Activated CD8-positive, alpha-beta memory T cell treated with anti-CD3 and anti-CD28 coated beads for 48 hours (primary cell): Measurements from ENCODE around the gene NGRN.
"Not testable (repeated sequence)": the region's sequence is repeated elsewhere in the genome, so short reads cannot be mapped to it uniquely, and the experiment has no call there.

Experiments
- DNase-seq, 3 experiments: peaks; one replicate each; pipeline ENCODE4 v3.0.0-alpha.2; 2020; ENCODE audit warnings: low read depth in 2 of 3, low spot score in 2 of 3

Gene NGRN

DNA sequence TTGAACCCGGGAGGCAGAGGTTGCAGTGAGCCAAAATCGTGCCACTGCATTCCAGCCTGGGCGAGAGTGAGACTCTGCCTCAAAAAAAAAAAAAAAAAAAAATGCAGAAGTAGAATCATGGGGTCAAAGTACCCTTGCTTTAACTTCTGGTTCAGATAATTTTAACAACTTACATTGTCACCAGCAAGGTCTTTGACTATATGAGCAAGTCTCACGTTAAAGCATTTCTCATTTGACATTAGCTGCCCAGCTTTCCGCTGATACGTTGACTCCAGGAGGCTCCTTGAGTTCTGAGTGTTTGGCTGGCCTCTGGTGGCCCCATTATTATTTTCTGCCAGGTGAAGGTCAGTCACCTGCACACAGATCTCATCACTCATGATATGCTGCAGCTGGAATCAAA lies 16.2 kb downstream of the NGRN start:
- not testable (repeated sequence) for DNase-seq

GRCh38 chr15:90286678-90287077 lies 21.2 kb downstream of the NGRN start:
- no peak for DNase-seq

DNA sequence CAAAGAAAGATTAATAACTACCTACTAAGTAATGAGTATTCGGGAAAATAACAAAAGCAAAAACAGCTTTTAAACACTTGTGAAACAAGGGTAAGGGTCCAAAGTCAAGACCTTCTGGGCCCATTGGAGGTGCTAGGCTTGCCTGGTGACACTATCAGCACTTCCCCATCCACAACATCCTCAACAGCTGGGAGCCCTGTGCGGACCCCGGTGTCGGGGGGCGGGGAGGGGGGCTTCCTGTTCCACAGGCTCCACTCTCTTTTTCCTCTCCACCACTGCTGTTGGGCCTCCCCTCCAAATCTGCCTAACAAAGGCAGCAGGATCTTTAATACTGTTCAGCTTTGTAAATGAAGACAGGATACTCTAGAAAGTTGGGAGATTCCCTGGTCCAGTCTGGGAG lies 21.6 kb downstream of the NGRN start:
- no peak for DNase-seq

GRCh38 chr15:90287946-90288345 lies 22.5 kb downstream of the NGRN start:
- DNase-seq: no peak

DNA sequence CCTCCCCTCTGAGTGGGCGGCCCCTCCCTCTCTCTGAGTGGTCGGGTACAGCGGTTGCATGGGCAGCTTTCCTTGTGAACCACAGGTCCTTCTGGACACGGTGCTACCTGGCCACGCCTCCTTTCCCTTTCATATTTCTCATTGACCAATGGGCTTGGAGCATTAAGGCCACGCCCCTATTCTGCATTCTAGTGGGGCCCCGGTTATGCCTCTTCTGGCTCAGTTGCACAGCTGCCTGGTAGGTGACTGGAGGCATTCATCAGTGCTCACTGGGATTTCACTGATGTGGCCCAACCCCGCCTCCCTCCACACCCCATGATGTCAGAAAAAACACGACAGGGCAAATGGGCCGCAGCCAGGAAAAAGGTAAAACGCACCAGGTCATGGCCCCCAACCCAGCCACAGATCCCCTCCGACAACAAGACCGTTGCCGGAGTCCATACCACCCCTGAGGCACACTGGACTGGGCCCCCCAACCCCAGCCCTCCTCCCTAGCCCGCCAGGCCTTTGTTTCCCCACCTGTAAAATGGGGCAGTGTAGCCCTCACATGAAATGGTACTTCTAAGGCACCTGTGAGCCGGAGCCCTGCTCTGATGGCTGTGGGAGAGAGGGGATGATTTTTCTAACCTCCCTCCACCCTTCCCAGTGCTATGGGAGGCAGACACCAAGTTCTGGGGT lies 26.3 kb downstream of the NGRN start:
- no peak for DNase-seq

DNA sequence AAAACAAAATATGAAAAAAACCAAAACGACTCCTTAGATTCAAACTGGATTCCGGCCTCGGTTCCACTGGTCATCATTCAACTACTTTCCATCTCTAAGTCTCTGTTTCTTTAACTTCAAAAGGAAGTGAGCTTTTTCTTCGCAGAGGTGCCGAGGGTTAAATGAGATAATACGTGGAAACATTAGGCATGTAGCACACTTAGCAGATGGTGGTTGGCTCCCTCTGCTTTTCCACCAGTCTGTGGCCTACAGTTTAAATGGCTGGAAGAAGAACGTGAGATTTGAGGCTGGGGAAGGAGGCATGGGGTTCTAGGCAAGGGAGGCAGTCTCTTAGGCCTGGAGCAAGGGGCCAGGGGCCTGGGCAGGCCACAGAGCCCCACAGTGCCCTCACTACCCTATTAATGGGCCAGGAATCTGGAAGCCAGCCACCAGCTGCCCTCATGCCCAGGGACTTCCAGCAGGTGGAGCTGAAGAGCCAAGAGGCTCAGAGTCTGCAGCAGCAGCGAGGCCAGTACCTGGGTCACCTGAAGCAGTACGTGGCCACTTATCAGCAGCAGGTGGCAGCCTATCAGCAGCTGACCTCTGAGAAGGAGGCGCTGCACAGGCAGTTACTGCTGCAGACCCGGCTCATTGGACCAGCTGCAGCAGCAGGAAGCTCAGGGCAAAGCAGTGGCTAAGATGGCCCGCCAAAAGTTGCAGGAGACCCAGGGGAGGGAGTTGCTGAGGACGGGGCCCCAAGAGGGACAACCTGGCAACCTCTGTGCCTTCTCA lies 27.8 kb downstream of the NGRN start:
- peak; percentile 37 to 51 (median 40) for DNase-seq

DNA sequence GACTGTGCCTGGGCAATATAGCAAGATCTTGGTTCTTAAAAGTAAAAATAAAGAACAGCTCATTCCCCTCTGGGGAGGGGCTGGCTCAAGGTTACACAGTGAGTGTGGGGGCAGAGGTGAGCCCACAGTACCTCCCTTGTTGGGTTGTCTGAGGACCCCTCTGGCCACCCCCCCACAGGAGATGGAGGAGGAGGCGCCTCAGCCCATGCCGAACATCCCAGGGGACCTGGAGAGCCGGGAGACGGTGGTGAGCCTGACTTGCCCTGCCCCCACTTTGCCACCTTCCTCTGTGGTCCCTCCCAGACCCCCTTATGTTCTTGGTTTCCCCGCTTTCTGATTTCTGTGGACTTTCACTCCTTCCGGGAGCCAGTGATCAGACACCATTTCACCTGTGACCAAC lies 28.7 kb downstream of the NGRN start:
- DNase-seq: no peak

DNA sequence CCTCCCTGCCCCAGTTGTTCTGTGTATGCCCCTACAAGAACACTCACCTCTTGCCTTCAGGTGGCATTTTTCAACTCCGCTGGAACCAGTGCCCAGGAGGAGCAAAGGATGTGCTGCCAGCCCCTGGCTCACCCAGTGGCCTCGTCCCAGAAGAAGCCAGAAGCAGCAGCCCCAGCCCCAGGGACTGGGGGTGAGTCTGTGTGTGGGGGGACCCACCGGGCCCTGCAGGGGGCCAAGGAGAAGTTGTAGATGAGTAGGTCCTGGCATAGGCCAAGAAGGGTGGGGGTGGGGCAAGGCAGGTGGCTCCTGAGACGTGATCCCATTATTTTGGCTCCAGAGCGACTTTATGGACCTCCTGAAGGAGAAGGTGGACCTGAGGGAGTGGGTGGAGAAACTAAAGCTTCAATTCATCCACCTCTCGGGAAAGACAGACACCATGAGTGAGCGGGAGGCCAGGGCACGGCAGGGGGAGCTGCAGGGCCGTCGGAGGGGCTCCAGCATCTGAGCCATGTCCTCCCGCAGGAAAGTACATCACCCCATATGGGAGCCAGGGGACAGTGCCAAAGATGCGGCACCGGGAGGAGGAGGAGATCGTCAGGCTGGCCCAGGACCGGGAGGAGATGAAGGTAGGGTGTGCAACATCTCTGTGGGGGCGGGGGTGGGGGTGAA lies 29.3 kb downstream of the NGRN start:
- no peak for DNase-seq

DNA sequence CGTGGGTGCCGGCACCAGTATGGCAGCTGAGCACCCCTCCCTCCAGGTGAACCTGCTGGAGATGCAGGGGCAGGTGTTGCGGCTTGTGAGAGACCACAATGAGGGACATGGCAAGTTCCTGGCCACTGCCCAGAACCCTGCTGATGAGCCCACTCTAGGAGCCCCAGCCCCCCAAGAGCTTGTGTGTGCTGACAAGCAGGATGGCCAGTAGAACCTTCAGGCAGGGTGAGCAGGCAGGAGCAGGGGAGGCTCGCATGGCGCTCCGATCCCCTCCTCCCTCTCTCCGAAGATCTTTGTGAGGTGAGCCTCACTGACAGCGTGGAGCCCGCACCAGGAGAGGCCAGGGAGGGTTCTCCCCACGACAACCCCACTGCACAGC lies 29.8 kb downstream of the NGRN start:
- DNase-seq: no peak

- not testable (repeated sequence) for DNase-seq
These were observed 30.9 kb downstream of the NGRN start for GRCh38 chr15:90296316-90296884.

DNA sequence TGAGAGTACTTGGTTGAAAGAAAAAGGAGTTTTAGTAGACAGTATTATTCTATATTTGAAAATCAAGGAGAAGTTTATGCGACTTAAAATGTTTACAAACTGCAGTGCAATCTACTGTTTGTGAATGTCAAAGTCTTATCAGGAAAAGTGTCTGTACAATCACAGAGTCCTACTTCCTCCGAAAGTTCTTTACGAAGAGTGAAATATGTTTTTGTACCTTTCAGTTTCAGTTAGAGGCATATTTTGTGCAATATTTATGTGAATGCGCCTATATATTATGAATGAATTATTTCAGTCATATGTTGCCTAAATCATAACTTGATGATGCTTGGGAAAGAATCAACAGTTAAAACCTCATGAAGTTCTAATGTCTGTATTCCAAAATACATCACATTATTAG lies 31.5 kb downstream of the NGRN start:
- no peak for DNase-seq

- no peak for DNase-seq
These were observed 35.1 kb downstream of the NGRN start for GRCh38 chr15:90300541-90300940.

DNA sequence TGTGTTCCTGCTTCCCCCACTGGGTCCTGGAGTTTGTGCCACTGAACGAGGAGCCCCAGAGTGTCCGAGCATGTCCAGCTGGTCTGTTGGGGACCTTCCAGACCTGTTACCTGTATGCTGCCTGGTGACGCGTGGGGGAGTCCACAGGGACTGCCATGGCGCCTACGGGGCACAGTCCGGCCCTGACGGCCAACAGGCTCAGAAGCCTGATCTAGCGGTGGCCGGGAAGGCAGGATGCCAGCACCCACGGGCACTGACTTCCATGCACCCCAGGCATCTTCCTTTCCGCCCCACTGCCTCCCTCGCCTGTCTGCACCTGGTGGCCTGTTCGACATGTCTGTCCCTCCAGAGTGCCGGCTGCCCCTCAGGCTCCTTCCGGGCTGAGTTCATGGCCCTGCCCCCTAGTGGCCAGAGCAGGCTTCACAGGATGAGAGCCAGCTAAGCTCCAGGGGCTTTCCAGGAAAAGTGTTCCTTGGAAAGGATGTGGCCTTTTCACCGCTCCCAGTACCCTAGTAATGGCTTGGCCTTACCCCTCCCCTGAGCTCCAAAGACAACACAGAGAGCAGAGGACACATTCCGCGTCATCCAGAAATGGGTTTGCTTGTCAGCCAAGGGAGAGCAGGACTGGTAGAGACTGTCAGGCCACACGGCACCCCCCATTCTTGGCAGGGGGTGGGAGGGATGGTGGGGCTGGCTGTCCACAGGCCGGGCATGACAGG lies 35.7 kb downstream of the NGRN start:
- peak in 1 of 3 experiments; percentile 60 for DNase-seq

DNA sequence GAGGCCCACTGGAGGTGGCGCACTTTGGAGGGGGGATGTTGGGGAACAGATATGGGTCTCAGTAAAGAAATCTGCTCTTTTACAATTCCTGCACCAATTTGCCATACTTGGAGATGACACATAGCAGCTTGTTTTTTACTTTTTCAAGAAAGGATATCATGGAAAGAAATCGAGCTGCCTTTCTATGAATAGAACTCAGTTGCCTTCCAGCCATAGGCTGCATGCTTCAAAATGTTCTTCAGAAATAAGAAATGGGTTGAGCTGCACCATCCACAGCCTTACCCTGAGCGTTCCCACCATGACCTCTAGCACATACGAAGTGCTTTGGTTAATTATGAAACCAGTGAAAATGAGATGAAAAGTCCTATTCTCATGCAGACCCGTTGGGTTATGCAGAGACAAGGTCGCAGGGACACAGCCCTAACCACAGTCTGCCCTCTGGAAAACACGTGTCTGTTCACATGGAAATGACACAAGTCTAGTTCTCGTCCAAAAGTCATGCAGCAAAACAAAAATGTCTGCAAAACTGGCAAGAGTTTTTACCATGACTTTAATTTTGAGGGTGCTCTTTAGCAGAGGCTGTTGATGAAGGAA lies 36.3 kb downstream of the NGRN start:
- DNase-seq: no peak

DNA sequence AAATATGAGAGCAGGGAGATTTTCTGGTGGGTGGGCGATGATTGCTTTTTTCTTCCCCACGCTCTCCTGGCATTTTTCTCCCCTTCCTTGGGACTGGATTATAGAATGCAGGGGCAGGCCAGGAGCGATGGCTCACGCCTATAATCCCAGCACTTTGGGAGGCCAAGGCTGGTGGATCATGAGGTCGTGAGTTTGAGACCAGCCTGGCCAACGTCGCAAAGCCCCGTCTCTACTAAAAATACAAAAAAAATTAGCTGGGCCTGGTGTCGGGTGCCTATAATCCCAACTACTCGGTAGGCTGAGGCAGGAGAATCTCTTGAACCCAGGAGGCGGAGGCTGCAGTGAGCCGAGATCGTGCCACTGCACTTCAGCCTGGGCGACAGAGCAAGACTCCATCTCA lies 39.9 kb downstream of the NGRN start:
- DNase-seq: not testable (repeated sequence)

GRCh38 chr15:90305932-90306331 lies 40.5 kb downstream of the NGRN start:
- no peak for DNase-seq

- DNase-seq: no peak
These were observed 41.1 kb downstream of the NGRN start for GRCh38 chr15:90306560-90306959.

DNA sequence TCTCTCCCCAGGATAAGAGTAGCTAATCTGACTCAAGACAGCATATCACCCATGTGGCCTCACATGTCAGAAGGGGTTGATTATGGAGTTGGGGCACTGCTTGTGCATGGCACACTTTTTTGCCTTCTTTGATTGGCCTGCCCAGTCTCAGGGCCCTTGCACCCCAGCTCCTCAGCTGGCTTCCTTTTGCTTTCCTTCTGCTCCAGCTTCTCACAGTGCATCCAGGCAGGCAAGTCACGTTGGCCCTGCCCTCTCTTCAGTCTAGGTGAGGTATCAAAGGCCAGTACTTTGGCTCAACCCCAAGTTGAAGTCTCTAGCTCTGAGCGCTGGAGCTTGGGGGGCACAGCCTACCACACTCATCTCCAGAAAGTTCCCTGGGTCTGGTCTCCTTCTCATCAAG lies 42.2 kb downstream of the NGRN start:
- no peak for DNase-seq

DNA sequence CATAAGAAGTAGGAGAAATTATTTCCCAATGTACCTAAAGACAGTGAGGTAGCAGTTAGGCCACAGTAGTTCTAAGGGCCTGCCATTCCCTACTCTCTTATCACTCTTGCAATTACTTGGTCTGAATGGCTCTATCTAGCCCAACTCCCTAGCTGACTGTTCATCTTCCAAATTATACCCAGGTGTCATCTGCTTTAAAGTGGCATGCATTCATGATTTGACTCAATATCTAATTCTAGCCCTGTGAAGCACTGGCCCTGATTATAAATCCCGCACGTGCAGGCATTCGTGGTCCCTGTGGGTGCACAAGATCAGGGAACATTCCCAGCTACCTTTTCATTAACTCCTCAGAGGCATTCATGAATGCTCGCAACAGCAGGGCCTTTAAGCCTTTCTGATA lies 43.5 kb downstream of the NGRN start:
- no peak for DNase-seq

GRCh38 chr15:90315278-90315982 lies 50.0 kb downstream of the NGRN start:
- DNase-seq: no peak
